HepG2 (cell line): ENCODE data around the gene LRRC72. TPM values are rescaled to one million over a fixed set of nuclear protein-coding genes. Genes with fewer than 3 reads are reported as not detected.
A peak's percentile ranks its signal among the peaks of the same experiment; 100 is the strongest.

Experiments used
- ATAC-seq: fragments of 200-7000 bp; cut with Tn5 transposase; 3 replicates; pipeline ENCODE4 v1.9.1; 2020; ENCODE audit warnings: mild to moderate bottlenecking, moderate library complexity
- Bru-seq: library from RNA; stranded (reverse); fragments of 400-500 nt; gene quantifications from one replicate; lab custom pipeline; 2021; lab: Mats Ljungman, UMichigan
- BruChase-seq, 2 experiments: library from RNA; stranded (reverse); fragments of 400-500 nt; gene quantifications; one replicate each; lab custom pipeline; 2021; lab: Mats Ljungman, UMichigan
- BruUV-seq: library from RNA; stranded (reverse); fragments of 400-500 nt; replicated peaks from 2 replicates; lab custom pipeline; 2021; lab: Mats Ljungman, UMichigan
- CTCF ChIA-PET: fragments of 300-600 bp; formaldehyde crosslinking; extraction: SDS; loops from one replicate; lab custom pipeline; 2021; ENCODE audit warnings: low total read pairs, inconsistent platforms, low intra/inter-chr PET ratio; lab: Yijun Ruan, JAX
- POLR2A ChIA-PET: fragments of 350-600 bp; sonication (Branson Sonifier 250); formaldehyde crosslinking; loops from one replicate; lab custom pipeline; 2020; ENCODE audit warnings: antibody characterized with exemption, inconsistent platforms; lab: Yijun Ruan, JAX
- DNase-seq: peaks from one replicate; pipeline ENCODE4 v3.0.0-alpha.2; 2015; ENCODE audit warnings: low spot score
- FAIRE-seq: peaks from 3 replicates; lab custom pipeline; 2011; peaks lifted over from hg19 to GRCh38; lab: Jason Lieb, UNC
- H2AFZ ChIP-seq: one replicate; pipeline ENCODE4 v1.6.1; 2011; ENCODE audit warnings: low read length, inconsistent platforms
- H3K27ac ChIP-seq: fragments of 300-600 bp; 3 replicates; pipeline ENCODE4 v1.8.0; 2011; ENCODE audit warnings: mixed run types, mild to moderate bottlenecking, mixed read lengths, low read length, inconsistent platforms; ENCODE audit not compliant: insufficient read depth; ENCODE audit errors: extremely low read length
- H3K27me3 ChIP-seq, 2 experiments: fragments of 200-600 bp in 1 of 2; 2 replicates in 1 of 2; 3 replicates in 1 of 2; pipeline versions ENCODE4 v1.6.0 to v1.8.0; 2011; ENCODE audit warnings: low read length in 2 of 2, mild to moderate bottlenecking in 2 of 2, moderate library complexity in 2 of 2, inconsistent platforms in 1 of 2; ENCODE audit not compliant: insufficient read depth in 2 of 2, control insufficient read depth in 1 of 2
- H3K36me3 ChIP-seq, 2 experiments: fragments of 200-600 bp in 1 of 2; replicated peaks in 1 of 2; 2 replicates in 1 of 2; 3 replicates in 1 of 2; pipeline versions ENCODE4 v1.5.1 to v1.8.0; 2011; ENCODE audit warnings: low read length in 2 of 2, inconsistent platforms in 1 of 2; ENCODE audit not compliant: insufficient read depth in 2 of 2, control insufficient read depth in 1 of 2
- H3K4me1 ChIP-seq: 2 replicates; pipeline ENCODE4 v1.5.1; 2012; ENCODE audit warnings: low read length, inconsistent platforms; ENCODE audit not compliant: insufficient read depth
- H3K4me2 ChIP-seq: 2 replicates; pipeline ENCODE4 v1.6.0; 2011; ENCODE audit warnings: low read depth, low read length, inconsistent platforms
- H3K4me3 ChIP-seq, 3 experiments: fragments of 200-600 bp in 1 of 3; sonication (generic), shearing (Covaris generic) in 1 of 3; replicated peaks in 1 of 3; 2 replicates each; pipeline ENCODE4 v1.5.1; 2011 to 2016; ENCODE audit warnings: low read length in 3 of 3, inconsistent platforms in 2 of 3, low read depth in 2 of 3, mild to moderate bottlenecking in 2 of 3, control low read depth in 1 of 3, mixed read lengths in 1 of 3; ENCODE audit not compliant: insufficient read depth in 1 of 3
- H3K79me2 ChIP-seq: one replicate; pipeline ENCODE4 v1.6.1; 2011; ENCODE audit warnings: low read length, inconsistent platforms; ENCODE audit not compliant: insufficient read depth
- H3K9ac ChIP-seq: 2 replicates; pipeline ENCODE4 v1.6.0; 2011; ENCODE audit warnings: mild to moderate bottlenecking, low read depth, low read length, inconsistent platforms; ENCODE audit not compliant: insufficient read depth
- H3K9me3 ChIP-seq: 2 replicates; pipeline ENCODE4 v1.5.1; 2012; ENCODE audit warnings: mild to moderate bottlenecking, low read length
- H4K20me1 ChIP-seq: 2 replicates; pipeline ENCODE4 v1.6.0; 2011; ENCODE audit warnings: inconsistent platforms, mild to moderate bottlenecking, low read length, moderate library complexity; ENCODE audit not compliant: insufficient read depth
- CHD2 ChIP-seq: IDR thresholded peaks from 2 replicates; pipeline ENCODE4 v1.6.1; 2011; ENCODE audit warnings: low read depth, low read length, improper control_type of control experiment
- GLMP ChIP-seq: sonication (generic); formaldehyde crosslinking; IDR thresholded peaks from 2 replicates; pipeline ENCODE4 v1.9.0; 2021; ENCODE audit warnings: missing genetic modification reagents, mild to moderate bottlenecking, borderline replicate concordance
- GMEB2 ChIP-seq: IDR thresholded peaks from 2 replicates; pipeline ENCODE4 v1.6.1; 2016; ENCODE audit warnings: missing biosample characterization, missing genetic modification reagents, low read depth
- HNF1B ChIP-seq: sonication (generic); formaldehyde crosslinking; IDR thresholded peaks from 2 replicates; pipeline ENCODE4 v1.5.1; 2020; ENCODE audit warnings: mild to moderate bottlenecking, moderate library complexity, missing genetic modification reagents
- KLF11 ChIP-seq: IDR thresholded peaks from 2 replicates; pipeline ENCODE4 v1.6.1; 2016; ENCODE audit warnings: missing compliant biosample characterization
- MIXL1 ChIP-seq: IDR thresholded peaks from 2 replicates; pipeline ENCODE4 v1.6.1; 2016
- THAP11 ChIP-seq: IDR thresholded peaks from 2 replicates; pipeline ENCODE4 v1.6.1; 2016; ENCODE audit warnings: missing biosample characterization, missing genetic modification reagents
- ZNF652 ChIP-seq: IDR thresholded peaks from 2 replicates; pipeline ENCODE4 v1.6.1; 2016; ENCODE audit warnings: low read depth, borderline replicate concordance
- ZNF660 ChIP-seq: sonication (generic); formaldehyde crosslinking; IDR thresholded peaks from 2 replicates; pipeline ENCODE4 v1.5.1; 2020; ENCODE audit warnings: mild to moderate bottlenecking, low read depth, missing genetic modification reagents, borderline replicate concordance
- WGBS: methylation state at CpG from one replicate; pipeline ENCODE4 v1.1.6; 2017; ENCODE audit warnings: low lambda C conversion rate; 5-methylcytosine and 5-hydroxymethylcytosine counted together
- in situ Hi-C: cut with HindIII; loops from 2 replicates; pipeline ENCODE4 v1.10.0; 2017; ENCODE audit warnings: low pct_unique_long_range_greater_than_20kb; ENCODE audit not compliant: extremely low pct_ligation_motif_present
- intact Hi-C: fragments of 100-400 bp; cut with micrococcal nuclease; formaldehyde crosslinking; loops from one replicate; pipeline ENCODE4 v1.10.0; 2022; ENCODE audit not compliant: unreplicated experiment
- long read RNA-seq, 2 experiments: library from RNA in 1 of 2; library from polyadenylated mRNA in 1 of 2; stranded (forward) in 1 of 2; unstranded in 1 of 2; transcript quantifications; one replicate each; pipeline ENCODE4 v2.0.0, GENCODE V29; 2019 to 2022
- polyA minus RNA-seq, 3 experiments: library from RNA; depleted of rRNA, polyadenylated mRNA; stranded (reverse); fragments of >200 nt; gene quantifications; 2 replicates each; pipeline ENCODE4 v1.2.3, GENCODE V29; 2011; ENCODE audit warnings: low replicate concordance in 1 of 3
- polyA plus RNA-seq, 8 experiments: library from polyadenylated mRNA; depleted of rRNA in 3 of 8; stranded (reverse) in 7 of 8; unstranded in 1 of 8; fragments of >200 nt; fragmentation: Illumina TruSeq in 4 of 8; extraction: Trizol in 4 of 8; gene quantifications; 2 replicates each; pipeline versions ENCODE4 v1.2.1 to v1.2.3, GENCODE V29; 2011 to 2016; ENCODE audit warnings: low read depth in 4 of 8, missing spikeins in 1 of 8, mixed read lengths in 1 of 8; ENCODE audit not compliant: insufficient read depth in 1 of 8
- total RNA-seq, 5 experiments: library from RNA; depleted of rRNA; stranded (reverse); fragments of >200 nt; fragmentation: Illumina TruSeq; extraction: Trizol; gene quantifications; 2 replicates each; pipeline ENCODE4 v1.2.3, GENCODE V29; 2016; ENCODE audit warnings: low read depth in 1 of 5
- TF ChIP-seq, protein P1 (sequence below): sonication (generic); formaldehyde crosslinking; IDR thresholded peaks from 2 replicates; pipeline ENCODE4 v1.5.1; 2020; ENCODE audit warnings: missing genetic modification reagents, mild to moderate bottlenecking, borderline replicate concordance

Gene LRRC72
- total RNA-seq (2016; rRNA removed; fragmentation: Illumina TruSeq; extraction: Trizol) (not detected in 2 replicates), polyA plus RNA-seq (2011; rRNA removed) (not detected in 2 replicates), polyA minus RNA-seq (2011; rRNA and poly(A)+ RNA removed; ENCODE audit: low replicate concordance) (not detected in 2 replicates), Bru-seq, nascent RNA (not detected), BruChase-seq, experiment 1, labeled RNA remaining after a 6-hour chase (percentile 2 among the genes with signal in this experiment), BruChase-seq, experiment 2, labeled RNA remaining after a 2-hour chase (not detected)
- total RNA-seq (2016; cell fraction: cytosol; rRNA removed; fragmentation: Illumina TruSeq; extraction: Trizol; ENCODE audit: low read depth) = not detected in 2 replicates
- not detected in 2 replicates for total RNA-seq (2016; cell fraction: insoluble cytoplasmic fraction; rRNA removed; fragmentation: Illumina TruSeq; extraction: Trizol)
- not detected in 2 replicates for total RNA-seq (2016; cell fraction: membrane; rRNA removed; fragmentation: Illumina TruSeq; extraction: Trizol)
- not detected in 2 replicates for total RNA-seq (2016; cell fraction: nucleus; rRNA removed; fragmentation: Illumina TruSeq; extraction: Trizol)
- polyA plus RNA-seq (2011; cell fraction: cytosol; rRNA removed) = not detected in 2 replicates
- not detected in 2 replicates for polyA plus RNA-seq (2011; cell fraction: nucleus; rRNA removed)
- polyA plus RNA-seq (2012) = not detected in 2 replicates
- polyA plus RNA-seq (2016; cell fraction: cytosol; fragmentation: Illumina TruSeq; extraction: Trizol; ENCODE audit: low read depth) = not detected in 2 replicates
- polyA plus RNA-seq (2016; cell fraction: insoluble cytoplasmic fraction; fragmentation: Illumina TruSeq; extraction: Trizol; ENCODE audit: low read depth) = not detected in 2 replicates
- not detected in 2 replicates for polyA plus RNA-seq (2016; cell fraction: membrane; fragmentation: Illumina TruSeq; extraction: Trizol; ENCODE audit: low read depth)
- polyA plus RNA-seq (2016; cell fraction: nucleus; fragmentation: Illumina TruSeq; extraction: Trizol; ENCODE audit: insufficient read depth, low read depth) = not detected in 2 replicates
- polyA minus RNA-seq (2011; cell fraction: cytosol; rRNA and poly(A)+ RNA removed) = not detected in 2 replicates
- not detected in 2 replicates for polyA minus RNA-seq (2011; cell fraction: nucleus; rRNA and poly(A)+ RNA removed)
- long read RNA-seq, experiment 1 = 0 reads
- long read RNA-seq, experiment 2 = 0 reads

- no peak for FAIRE-seq
- no peak for ATAC-seq
- no peak within 1 kb of the TSS for H2AFZ ChIP-seq
- CTCF ChIA-PET = no interaction called here
- H3K9ac ChIP-seq = no peak within 1 kb of the TSS
- no peaks in the 10 kb centered on the region for H3K4me1 ChIP-seq
- H3K9me3 ChIP-seq = no peaks in the 10 kb centered on the region
- no peak within 1 kb of the TSS for H3K4me2 ChIP-seq
- DNase-seq = no peak
- no TSS peak for BruUV-seq
- H3K36me3 ChIP-seq = no peaks in the 10 kb centered on the region
- H3K27ac ChIP-seq = no peak within 1 kb of the TSS
- WGBS = 50% methylated on average over 13 of the region's 31 CpGs
- no peaks in the 10 kb centered on the region for H3K27me3 ChIP-seq
- H3K4me3 ChIP-seq = no peak within 1 kb of the TSS
- H4K20me1 ChIP-seq = no peaks in the 10 kb centered on the region
- TF ChIP-seq GMEB2 = no peak
- TF ChIP-seq HNF1B (CRISPR knock-in tag) = no peak
- TF ChIP-seq THAP11 = no peak
- TF ChIP-seq, protein P1, sequence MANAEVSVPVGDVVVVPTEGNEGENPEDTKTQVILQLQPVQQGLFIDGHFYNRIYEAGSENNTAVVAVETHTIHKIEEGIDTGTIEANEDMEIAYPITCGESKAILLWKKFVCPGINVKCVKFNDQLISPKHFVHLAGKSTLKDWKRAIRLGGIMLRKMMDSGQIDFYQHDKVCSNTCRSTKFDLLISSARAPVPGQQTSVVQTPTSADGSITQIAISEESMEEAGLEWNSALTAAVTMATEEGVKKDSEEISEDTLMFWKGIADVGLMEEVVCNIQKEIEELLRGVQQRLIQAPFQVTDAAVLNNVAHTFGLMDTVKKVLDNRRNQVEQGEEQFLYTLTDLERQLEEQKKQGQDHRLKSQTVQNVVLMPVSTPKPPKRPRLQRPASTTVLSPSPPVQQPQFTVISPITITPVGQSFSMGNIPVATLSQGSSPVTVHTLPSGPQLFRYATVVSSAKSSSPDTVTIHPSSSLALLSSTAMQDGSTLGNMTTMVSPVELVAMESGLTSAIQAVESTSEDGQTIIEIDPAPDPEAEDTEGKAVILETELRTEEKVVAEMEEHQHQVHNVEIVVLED (CRISPR knock-in tag) = no peak
- no peak for TF ChIP-seq CHD2
- TF ChIP-seq KLF11 (CRISPR knock-in tag) = no peak
- TF ChIP-seq MIXL1 (CRISPR knock-in tag) = no peak
- TF ChIP-seq ZNF660 = no peak
- TF ChIP-seq GLMP (CRISPR knock-in tag) = no peak
- TF ChIP-seq ZNF652 (CRISPR knock-in tag) = no peak
- in situ Hi-C loops (no loop called here), intact Hi-C loops (loop anchor here (5.0 kb wide), 1 partner anchor 565 kb away; no protein-coding TSS in a partner anchor)
- H3K79me2 ChIP-seq = no peaks in the 10 kb centered on the region
- POLR2A ChIA-PET = no interaction called here
These were observed at the start of gene LRRC72 for GRCh38 chr7:16526742-16527540. Gene LRRC72, plus strand, starts transcription at chr7:16526825. Its CDS starts 128 bp downstream, at chr7:16526953.
